H4 (cell line): ENCODE results near the gene NR6A1. TPM values are rescaled to one million over a fixed set of nuclear protein-coding genes. Genes with fewer than 3 reads are reported as not detected.
"Not testable (repeated sequence)": the region's sequence is repeated elsewhere in the genome, so short reads cannot be mapped to it uniquely, and the experiment has no call there.

Source experiments
- DNase-seq: peaks from one replicate; pipeline ENCODE4 v3.0.0-alpha.2; 2015; ENCODE audit warnings: low spot score
- total RNA-seq: library from RNA; depleted of rRNA; stranded (reverse); fragments of >200 nt; shearing (Covaris generic); gene quantifications from 2 replicates; pipeline ENCODE4 v1.2.3, GENCODE V29; 2014

The NR6A1 gene
- total RNA-seq, 1 experiment from 2014 or later: 3.7 TPM

DNA sequence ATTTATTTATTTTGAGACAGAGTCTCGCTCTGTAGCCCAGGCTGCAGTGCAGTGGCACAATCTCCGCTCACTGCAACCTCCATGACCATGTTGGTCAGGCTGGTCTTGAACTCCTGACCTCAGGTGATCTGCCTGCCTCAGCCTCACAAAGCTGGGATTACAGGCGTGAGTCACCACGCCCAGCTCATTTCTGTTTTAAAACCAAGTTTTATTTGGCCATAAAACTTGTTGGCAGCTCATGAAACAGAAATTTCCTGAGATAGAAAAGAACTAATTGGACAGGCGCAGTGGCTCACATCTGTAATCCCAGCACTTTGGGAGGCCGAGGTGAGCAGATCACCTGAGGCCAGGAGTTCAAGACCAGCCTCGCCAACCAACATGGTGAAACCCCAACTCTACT lies 155.3 kb downstream of the NR6A1 start:
- not testable (repeated sequence) for DNase-seq

DNA sequence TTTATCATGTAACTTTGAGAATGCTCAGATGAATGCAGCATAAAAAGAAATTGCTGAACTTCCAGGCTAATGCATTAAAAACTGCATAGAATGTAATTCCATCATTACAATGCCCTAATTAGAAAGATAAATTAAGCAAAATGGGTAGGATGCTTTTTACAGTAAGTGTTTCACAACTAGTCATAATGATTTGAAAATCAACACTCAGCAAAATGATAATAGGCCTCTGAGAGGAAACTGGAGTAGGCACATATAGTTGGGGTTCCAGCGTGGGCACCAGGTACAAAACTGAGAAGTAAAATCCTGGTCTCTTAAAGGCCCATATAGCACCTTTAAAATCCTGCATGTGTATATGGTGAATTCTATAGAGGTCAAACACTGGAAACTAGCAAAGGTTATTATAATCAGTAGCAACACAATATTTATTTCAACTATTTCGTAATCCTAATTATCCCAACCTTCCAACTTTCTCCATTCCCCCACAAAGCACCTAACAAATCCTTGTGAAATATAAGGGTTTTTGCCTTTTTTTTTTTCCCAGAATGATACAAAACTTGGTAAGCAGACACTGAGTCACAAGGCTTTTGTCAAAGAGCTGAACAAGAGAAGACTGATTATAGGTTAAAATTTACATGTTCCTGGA lies 155.9 kb downstream of the NR6A1 start:
- DNase-seq: no peak

DNA sequence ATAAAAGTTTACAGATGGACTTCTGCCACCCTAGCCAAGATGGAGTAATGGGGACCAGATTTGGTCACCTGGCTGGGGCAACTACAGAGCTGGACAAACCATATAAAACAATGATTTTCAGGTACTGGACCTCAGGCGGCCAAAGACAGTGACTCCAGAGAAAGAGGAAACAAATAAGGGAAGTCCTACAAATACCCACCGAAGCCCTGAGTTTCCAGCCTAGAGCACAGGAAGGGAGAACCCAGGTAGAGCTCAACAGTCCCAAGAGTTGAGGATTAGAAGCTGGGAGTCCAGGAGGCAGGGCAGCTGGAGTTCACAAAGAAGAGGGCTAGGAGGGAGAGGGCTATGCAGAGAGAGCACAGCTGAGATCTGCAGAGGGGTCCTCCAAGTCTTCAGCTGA lies 157.3 kb downstream of the NR6A1 start:
- DNase-seq: no peak

DNA sequence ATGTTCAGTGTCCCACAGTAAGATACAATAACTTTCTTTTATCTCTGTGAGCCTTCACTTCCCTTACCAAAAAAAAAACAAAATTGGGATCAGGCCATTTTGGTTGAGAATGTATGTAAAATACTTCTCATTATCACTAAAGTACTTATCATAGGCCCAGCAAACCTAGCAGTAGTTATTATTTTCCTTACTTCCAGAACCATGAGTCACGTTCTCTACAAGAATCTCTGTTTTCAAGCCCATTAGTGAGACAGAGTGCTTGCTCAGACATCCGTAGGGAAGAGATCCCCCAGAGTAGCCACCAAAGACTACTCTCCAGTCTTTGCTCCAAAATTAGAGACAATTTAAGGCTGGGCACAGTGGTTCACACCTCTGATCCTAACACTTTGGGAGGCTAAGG lies 160.0 kb downstream of the NR6A1 start:
- no peak for DNase-seq

DNA sequence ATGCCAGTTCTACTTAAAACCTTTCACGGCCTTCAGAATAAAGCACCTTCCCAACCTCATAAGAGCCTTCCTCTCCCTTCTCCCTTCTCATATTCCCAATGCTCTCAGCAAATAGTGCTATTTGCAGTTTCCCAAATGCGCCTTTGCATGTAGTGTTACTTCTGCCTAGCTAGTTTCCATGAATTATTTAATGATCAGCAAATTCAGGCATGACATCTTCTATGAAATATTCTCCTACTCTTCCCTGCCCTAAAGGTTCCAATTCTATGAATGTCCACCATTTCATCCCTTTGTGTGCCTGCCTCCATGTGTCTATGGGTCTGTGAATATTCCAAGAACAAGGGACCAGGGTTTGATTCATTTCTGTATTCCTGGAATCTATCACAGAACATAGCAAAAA lies 165.1 kb downstream of the NR6A1 start:
- DNase-seq: no peak

DNA sequence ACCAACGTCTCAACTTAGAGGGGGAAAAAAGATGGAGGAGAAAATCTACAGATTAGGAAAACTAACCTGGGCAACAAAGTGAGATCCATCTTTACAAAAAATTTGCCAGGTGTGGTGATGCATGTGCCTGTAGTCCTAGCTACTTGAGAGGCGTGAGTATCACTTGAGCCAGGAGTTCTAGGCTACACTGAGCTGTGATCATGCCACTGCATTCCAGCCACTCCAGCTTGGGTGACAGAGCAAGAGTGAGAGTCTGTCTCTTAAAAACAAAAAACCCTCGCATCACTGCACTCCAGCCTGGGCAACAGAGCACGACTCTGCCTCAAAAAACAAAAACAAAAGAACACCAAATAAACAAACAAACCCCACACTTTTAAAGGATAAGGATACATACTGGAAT lies 165.9 kb downstream of the NR6A1 start:
- no peak for DNase-seq

DNA sequence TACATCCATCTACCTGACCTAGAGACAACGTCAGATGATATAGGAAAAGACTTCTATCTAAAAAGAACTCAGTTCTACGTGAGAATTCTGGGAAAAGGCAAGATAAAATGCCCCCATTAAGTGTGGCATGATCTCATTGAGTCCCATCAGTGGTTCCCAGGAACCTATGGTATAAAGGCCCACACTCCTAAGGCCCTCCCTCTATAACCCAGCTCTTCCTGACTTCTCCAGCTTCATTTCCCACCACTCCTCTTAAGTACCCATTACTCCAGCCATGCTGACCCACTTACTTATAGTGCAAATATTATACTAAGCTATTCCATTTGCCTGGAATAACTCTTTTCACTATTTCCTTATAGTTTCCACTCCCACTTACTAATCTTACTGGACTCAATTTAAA lies 168.5 kb downstream of the NR6A1 start:
- no peak for DNase-seq

DNA sequence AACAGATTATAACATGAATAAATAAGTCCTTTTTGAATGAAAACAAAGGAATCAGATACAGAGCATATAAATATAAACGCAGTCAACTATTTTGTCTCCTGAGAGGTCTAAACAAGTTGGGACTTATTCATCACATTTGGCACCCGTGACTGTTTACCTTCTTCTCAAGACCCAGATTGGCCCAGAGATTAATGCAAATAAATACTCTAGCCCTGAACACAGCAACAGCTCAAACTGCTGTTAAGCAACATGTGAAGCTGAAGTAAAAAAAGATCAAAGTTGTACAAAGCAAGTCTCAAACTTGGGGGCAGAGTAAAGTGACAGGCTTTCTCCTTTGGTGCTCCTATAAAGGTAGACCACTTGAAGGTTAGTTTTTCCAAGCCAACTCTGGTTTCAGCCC lies 168.9 kb downstream of the NR6A1 start:
- DNase-seq: peak; percentile 38

DNA sequence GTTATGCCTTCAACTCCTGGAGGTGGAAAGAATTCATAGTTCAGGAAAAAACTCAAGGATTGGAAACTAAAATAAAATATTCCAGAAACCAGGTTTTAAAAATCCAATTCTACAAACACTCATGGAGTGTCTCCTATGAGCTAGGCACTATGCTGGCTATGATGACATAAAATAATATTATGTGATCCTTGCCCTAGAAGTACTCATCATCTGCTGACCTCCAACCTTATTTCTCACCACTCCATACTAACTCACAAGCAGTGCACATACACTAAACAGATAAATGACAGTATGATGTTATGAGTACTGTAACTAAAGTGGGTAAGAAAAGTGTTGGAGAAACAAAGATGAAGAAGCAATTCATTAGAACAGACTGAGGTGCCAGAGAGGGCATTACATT lies 170.7 kb downstream of the NR6A1 start:
- no peak for DNase-seq

DNA sequence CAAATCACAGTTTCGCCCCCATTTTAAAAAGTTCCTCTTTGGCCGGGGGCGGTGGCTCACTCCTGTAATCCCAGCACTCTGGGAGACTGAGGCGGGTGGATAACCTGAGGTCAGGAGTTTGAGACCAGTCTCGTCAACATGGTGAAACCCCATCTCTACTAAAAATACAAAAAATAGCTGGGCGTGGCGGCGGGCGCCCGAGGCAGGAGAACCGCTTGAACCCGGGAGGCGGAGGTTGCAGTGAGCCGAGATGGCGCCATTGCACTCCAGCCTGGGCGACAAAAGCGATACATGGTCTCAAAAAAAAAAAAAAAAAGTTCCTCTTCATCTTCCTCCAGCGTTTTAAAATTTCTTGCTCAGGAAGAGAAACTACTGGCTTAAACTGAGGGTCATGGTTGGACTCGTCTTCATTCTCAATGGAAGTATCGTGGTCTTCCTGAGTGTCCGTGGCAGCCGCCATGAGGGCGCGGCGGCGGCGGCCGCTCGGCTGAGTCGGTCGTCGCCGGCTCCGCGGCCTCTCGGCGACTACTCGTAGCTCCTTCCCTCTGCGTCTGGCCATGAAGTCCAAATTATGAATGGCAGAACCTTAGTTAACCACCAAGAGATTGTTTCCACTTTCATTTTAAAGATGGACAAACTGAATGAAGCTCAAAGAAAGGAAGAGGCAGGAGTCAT lies 171.9 kb downstream of the NR6A1 start:
- no peak for DNase-seq

DNA sequence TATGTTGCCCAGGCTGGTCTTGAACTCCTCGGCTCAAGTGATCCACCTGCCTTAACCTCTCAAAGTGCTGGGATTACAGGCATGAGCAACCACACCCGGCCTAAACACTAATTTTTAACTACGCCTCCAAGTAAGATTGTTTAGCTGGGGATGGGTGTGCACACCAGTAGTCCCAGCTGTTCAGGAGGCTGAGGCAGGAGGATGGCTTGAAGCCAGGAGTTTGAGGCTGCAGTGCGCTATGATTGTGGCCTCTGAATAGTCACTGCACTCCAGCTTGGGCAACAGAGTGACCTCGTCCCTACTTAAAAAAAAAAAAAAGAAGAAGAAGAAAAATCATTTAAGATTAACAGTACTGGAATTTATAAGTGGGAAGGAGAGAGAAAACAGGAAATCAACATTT lies 173.1 kb downstream of the NR6A1 start:
- peak; percentile 9 for DNase-seq

DNA sequence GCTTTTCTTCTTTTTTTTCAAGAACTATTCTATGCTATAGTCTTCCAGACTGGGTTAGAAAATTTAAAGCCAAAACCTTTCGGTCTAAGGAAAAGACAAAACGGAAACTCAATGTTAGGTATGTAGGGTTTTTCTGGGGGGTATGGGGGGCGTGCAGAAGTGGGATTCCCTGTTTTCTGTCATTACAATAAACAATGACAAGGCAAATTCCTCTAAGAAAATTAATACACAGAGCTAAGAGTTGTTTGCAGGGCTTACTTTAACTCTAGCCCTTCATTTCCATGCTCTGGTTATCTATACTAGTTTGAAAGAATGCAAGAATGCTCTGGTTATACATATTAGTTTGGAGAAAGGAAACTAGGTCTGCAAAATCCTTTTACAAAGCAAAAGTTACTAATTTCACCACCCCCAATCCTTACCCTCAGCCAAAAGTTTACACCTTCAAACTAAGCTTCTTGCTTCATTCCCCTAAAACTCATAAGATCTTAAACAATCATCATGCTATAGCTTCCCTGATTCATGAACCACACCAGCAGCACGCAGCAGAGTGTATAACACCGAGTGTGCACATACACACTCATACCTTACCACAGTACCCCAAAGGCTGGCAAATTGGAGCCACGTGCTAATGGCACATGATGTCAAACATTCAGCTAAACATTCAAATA lies 174.8 kb downstream of the NR6A1 start:
- no peak for DNase-seq

DNA sequence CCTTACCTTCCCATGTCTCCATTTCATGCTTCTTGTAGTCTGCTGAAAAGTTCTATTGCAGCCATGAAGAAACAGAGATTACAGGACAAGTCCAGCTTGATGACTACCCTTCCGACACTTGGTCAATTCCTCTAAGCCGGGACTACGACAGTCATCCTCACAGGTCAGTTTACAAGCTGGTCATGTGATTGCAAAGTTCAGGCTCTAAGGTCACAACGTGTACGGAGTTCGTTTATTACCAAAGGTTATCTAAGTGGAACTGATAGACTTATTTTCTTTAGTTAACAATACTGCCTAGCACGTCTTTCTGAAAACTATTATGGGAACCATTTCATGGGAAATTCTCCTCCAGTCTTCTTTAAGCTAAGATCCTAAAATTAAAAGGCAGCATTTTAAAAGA lies 175.4 kb downstream of the NR6A1 start:
- no peak for DNase-seq

DNA sequence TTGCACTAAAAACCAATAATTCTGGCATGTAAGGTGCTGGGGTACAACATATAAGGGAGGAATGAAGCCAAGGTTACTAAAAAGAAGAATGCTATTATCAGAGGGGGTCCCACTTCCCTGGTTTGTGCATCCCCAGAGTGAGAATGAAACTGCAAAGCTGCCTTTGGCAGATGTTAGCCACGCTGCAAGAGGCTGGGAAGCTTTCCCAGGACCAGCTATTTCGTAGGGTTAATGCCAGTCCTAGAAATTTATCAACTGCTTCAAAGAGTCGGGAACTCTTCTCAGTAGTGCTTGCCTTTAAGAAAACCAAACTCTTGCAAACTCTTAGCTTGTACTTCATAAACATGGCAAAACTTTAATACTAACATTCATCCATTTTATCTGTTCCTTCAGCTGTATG lies 176.4 kb downstream of the NR6A1 start:
- DNase-seq: no peak

DNA sequence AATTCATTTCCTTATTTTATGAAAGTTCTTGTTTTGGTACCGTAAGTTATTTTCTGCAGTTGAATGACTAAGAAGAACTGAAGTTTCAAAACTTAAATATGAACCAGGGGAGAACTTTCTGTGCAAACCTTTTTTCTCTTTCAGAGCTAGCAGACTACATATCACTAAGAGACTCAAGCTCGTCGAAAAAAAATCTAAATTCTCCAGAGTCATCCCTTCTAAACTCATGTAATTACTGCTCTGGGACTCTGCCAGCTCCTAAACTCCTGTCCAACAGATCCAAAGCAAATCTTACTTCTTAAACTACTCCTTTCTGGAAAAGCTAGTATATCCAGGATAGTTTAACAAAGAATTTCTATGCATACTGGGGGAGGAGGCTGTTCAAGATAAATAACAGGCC lies 176.9 kb downstream of the NR6A1 start:
- no peak for DNase-seq

DNA sequence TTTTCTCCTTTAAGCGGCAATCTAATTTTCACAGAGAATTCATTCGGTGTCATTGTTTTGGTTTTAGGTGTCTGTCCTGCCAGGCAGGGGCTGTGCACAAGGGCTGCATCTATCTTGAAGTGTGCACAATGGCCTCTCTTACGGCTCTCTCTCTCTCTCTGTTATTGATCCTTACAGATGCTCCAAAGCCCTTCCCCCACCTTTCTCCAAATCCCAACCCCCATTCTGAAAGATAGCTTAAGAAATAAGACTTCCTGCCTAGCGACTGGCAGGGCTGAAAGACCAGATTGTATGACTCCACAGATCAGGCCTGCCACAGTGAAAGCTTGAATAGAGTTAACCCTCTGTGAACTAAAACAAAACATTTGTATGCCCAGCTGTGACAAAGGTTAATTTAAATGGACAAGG lies 177.5 kb downstream of the NR6A1 start:
- peak; percentile 7 for DNase-seq

DNA sequence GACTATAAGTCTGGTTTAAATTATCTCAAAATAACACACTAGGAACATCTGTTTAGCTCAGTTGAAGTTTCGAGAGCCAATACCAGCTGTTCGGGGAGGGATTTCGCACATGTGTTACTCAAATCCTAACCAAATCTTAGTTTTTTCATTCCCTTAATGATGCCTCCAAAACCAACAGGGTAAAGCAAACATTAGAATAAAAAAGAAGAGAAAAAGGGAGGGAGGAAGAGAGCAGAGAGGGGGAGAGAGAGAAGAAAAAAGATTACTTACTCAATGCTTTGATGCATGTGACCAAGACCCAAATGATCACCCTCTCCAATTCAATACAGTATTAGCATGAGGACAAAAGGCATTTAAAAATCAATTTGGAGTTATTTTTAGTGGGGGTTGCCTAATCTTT lies 177.9 kb downstream of the NR6A1 start:
- no peak for DNase-seq

DNA sequence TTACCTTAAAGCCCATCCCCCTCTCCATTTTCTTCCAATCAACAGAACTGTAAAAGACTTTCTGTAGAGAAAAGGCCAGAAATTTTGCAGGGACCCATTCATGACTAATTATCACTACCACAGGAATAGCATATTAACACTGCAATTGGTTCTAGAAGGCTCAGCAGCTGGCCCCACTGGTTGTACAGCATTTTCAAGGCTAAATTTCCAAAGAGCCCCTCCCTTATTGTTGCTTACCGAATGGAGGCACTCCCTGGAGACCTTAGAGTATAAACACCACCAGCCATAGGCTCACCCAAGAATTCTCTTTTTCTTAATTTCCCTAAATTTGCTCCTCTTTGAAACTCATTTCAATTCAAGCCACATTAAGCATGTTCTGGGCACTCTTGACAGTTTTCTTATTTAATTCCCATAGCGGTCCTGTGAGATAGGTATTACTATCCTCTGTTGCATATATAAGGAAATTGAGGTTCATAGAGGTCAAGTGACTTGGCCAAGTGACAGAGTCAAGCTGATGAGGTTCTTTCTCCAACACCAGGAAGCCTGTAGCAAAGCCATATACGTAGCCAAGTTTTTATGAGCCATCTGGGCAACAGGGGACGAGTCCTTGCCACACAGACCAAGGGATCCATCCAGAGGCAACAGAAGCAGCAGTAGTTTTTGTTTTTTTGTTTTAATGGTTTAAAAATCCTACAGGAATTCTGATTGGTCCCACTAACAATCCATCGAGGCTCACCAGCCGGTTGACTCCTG lies 180.0 kb downstream of the NR6A1 start:
- DNase-seq: no peak

DNA sequence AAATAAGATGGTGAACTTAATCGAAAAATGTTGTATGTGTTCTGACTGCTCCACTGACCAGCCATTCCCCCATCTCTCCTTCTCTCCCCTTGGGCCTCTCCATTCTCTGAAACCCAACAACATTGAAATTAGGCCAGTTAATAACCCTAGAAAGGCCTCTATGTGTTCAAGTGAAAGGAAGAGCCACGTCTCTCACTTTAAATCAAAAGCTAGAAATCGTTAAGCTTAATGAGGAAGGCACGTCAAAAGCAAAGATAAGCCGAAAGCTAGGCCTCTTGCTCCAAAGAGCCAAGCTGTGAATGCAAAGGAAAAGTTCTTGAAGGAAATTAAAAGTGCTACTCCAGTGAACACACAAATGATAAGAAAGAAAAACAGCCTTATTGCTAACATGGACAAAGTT lies 186.5 kb downstream of the NR6A1 start:
- no peak for DNase-seq

DNA sequence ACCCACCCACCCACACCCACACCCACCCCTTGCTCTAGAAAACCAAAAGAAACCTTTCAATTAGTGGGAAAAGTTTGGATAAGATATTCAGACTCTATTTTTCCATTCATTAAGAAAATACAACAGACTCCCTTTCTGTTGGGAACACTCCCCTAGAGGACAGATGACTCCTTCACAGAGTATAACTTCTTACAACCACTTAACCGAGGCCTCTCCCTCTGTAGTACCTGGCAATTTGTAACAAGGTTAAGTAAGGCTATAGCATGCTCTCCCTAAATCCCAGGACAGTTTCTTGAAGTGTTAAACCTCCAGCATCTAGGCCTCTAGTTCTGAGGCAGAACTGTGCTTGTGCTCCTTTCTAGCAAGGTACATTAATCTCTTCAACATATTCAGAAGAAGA lies 188.0 kb downstream of the NR6A1 start:
- no peak for DNase-seq

DNA sequence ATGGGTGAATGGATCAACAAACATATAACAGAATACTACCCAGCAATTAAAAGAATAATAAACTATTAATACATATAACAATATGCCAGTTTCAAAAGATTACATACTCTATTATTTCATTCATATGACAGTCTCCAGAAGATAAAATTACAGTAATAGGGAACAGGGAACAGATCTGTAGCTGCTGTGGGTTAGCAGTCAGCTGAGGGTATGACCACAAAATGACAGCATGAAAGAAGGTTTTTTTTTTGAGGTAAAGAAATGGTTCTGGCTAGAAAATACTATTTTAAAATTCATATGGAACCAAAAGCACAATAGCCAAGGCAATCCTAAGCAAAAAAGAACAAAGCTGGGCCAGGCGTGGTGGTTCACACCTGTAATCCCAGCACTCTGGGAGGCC lies 190.9 kb downstream of the NR6A1 start:
- no peak for DNase-seq

DNA sequence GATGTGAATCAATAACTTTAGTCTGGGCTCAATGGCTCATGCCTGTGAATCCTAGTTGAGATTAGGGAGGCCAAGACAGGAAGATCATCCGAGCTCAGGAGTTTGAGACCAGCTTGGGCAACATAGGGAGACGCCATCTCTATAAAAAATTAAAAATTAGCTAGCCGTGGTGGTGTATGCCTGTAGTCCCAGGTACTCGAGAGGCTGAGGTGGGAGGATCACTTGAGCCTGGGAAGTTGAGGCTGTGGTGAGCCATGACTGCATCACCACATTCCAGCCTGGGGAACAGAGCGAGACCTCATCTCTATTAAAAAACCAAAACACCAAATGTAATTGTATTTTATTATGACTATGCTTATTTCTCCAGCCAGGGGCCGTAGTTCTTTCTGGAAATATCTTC lies 194.4 kb downstream of the NR6A1 start:
- no peak for DNase-seq
